Kidney capillary endothelial cell (primary cell): ENCODE results near the gene XPNPEP1.
A peak's percentile ranks its signal among the peaks of the same experiment; 100 is the strongest.

Experiments
- DNase-seq: peaks from one replicate; pipeline ENCODE4 v3.0.0-alpha.2; 2018; ENCODE audit warnings: low spot score

XPNPEP1 gene

DNA sequence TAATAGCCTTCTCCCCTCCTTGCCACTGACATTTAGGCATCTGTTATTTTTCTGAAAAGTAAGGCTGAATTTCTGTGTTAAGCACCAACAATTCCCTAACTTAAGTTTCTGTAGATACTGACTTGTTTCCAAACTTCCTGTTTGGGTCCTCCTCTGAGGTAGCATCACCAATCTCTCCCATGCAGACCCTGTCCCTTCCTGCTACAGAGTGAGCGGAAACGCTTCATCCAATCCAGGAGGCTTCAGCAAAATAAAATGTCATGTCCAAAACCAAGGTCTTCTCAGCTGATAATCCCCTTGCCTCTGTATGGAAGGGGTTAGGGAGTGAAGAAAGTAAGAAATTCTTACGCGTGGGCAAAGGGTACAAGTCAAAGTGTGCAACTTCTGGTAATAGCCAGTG lies 29.9 kb downstream of the XPNPEP1 start:
- DNase-seq = no peak

DNA sequence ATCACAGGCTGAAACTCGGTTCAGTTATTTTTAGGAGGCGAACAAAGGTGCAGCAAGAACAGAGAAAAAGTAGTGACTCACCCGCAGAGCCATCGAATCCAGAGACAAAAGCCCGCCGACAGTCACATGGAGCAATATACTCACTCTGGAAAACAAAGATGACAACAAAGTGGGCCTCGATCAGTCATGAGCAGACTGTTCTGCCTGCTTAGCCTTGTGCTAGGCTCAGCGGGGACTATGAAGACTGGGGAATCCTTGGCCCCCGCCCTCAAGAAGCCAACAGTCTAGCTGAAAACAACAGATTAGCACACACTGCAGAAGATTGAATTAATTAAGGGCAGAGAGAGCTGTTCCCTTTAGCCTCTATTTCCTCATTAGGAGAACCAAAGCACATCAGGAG lies 30.4 kb downstream of the XPNPEP1 start:
- peak; percentile 50 for DNase-seq

DNA sequence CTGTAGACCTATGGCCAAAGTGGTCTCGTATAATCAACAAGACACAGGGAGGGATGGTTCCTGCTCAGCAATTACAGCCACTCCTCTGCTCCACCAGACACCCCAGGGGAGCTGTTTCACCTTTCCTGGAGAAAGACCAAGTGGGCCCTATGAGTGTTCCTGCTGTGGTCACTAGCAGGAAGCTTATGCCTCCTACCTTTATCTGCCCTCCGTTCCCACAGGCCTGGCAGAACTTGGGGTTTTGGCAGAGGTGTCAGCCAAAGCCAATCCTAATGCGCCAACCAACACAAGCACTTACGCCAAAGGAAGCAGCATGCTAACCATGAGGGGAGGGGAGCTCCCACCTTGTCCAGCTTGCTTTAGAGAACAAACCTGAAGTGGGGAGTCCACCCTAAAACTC lies 31.2 kb downstream of the XPNPEP1 start:
- DNase-seq = no peak

DNA sequence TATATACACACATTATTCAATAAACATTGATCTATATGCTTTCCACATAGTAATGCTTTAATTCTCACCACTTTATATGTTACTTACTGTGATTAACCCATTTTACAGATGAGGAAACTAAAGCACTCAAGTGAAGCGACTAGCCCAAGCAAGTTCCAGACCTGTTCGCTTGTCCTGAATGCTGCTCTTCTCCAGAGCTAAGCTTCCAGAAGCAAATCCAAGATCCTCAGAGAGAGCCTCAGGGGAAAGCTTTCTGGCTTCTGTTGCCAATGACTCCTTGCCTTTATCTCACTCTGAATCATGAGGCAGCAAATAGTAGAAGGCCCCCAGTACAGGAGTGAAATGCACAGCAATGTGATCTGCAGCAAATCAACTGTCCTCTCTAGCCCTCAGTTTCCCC lies 32.2 kb downstream of the XPNPEP1 start:
- DNase-seq = no peak

DNA sequence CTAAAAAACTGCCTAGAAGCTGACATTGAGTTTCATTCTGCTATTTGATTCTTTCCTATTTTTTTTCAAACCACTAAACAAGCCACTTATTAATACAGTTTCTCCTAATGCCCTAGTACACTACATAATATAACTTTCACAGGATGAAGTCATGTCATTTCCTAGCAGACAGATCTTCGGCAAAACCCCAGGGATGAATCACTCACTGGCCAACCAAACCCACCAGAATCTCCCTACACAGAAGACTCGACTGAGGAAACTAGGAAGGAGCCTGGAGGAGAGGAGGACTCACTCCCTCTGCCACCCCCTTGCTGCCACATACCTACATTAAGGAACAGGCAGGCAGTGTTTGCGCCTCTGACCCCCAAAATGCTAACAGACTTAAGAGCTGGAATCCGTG lies 33.4 kb downstream of the XPNPEP1 start:
- peak; percentile 81 for DNase-seq

DNA sequence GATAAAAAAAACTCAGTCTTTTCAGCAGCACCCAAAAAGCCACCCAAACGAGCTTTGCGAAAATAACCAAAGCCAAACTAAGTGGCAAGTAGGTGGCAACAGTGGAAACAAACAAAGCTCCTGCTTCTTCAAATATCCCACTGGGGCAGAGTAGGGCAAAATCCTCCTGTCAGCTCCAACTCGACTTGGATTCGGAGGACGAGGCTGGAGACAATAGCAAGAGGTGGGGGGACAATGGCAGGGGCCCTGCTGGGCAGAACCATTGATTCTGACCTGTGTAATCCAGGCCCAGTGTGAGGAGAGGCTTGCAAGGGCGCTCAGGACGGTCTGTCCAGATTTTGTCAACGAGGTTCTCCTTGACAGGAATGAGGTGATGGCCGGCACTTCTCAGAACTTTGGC lies 35.5 kb downstream of the XPNPEP1 start:
- DNase-seq = no peak

DNA sequence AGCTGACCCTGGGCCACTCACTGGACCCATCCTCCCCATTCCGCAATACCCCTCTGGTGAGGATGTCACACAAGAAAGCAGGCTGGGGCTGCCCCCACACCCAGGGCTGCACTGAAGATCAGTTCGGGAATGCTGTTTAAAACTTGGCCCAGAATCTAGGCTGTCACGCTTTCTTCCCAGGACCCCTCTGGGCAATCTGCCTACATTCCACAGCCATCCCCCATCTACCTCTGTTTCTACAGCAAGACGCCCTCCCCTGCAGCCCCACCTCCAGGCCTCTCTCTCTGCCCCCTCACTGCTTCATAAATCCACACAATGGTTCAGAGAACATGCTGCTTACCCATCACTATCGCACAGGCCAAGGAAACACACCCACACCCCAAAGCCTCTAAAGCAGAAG lies 36.1 kb downstream of the XPNPEP1 start:
- DNase-seq = no peak

DNA sequence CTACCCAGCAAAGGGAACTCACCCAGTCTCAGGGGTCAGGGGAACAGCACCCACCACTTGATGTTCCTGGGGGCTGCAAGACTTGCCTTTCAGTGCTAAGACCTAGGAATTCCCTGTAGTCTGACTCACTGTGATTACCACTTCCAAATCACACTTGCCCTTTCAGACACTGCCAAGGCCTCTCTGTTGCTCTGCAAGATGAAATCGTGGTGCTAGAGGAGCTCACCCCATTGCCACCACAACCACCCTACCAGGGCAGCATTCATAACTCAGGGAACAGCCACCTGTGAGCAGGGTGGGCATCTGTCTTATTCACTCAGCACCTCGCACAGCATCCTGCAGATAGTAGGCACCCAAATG lies 36.5 kb downstream of the XPNPEP1 start:
- no peak for DNase-seq

DNA sequence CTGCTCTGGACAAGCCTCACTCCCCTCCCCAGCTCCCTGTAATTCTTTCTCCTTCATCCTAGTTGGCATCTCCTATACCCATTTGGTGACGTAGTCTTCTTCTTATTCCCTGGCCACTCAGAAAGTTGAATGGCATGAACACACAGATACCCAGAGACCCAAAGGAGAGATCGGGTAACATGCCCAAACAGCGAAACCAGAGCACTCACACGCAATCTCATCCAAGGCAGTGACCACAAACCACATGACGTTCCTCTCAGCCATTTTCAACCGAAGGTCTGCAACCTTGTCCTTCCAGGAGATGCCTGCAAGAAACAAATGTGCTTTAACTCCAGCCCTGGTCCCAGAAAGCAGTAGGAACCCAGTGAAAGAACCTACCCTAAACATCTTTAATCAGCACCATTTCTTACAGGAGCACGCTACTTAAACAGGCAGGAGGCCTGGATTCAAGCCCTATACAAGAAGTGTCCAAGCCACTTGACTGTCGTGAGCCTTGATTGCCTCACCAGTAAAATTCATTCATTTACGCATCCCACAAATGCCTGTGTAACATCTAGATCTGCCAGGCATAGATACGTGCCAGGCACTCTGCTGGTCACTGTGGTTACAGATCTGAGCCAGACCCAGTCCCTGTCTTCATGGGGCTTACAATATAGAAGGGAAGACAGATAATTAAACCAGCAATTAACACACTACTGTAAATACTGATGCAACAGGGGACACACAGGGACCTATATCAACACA lies 37.1 kb downstream of the XPNPEP1 start:
- DNase-seq = no peak

DNA sequence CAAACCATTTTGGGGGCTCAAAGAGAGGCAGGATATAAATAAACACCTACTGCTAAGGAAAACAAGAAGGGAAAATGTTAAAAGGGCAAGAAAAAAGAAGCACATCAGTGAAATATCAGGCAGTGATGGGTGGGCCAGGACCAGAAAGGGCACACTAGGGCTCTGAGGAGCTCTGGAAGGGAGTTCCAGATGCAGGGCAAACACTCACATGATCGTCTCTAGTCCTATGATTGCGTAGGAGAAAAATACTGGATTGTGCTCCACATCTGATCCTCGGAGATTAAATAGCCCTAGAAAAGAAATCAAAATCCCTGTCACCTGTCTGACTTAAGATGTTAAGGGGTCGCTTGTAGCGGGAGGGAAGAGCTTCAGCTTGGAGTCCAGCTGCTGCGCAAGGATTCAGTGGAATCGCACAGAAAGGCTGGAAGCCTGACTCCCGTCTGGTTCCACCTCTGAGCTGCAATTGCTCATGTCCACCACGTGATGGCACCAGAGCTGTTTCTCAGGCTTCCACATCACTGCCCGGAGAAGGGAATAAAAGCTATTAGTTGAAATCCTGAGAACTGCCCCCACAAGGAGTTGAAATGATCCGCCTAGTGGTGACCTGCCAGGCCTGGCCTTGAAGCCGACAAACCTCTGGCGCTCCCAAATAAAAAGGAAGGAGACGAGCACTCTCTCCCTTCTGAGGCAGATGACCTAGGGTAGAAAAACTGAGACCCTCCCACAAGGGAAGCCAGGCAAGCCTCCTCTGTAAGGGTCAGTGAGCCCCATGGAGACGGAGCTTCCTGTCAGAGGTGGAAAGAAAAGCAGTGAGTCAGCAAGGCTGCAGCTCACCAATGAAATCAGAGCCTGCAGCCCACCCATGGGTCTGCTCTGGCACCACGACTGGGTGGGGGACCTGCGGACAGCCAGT lies 39.2 kb downstream of the XPNPEP1 start:
- peak; percentile 94 for DNase-seq

DNA sequence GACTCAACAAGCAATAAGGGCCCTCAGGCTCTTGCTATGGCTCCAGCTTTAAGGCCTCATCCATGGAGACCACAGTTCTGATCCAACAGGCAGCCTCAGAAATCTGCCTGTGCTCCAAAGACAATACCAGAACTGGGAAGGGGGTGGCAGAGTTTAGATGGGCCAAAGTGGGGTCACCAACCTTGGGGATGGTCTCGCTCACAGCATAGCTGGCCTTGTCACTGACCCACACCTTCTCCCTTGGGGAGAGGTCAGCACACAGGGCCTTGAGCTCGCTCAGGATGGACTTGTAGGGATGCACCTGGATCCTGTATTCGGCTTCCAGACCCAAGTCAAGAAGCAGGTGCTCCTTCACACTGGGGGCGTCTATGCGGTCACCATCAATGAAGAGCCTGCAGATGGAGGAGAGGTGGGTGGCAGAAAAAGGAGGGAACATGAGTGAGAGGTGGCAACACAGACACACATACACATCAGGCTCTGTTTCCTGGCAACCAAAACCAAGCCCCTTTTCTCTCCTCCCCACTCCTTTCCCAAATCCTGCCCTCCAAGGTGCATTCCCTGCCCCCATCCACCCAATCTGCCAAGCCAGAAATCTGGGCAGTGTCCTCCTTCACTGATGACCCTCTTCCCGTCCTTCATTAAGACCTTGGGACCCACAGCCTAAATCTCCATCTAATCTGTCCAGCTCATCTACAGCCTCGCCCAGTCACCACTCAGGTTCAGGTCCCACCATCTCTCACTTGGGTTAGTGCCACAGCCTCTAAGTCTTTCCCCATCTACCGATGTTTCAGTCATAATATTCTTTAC lies 40.9 kb downstream of the XPNPEP1 start:
- no peak for DNase-seq

DNA sequence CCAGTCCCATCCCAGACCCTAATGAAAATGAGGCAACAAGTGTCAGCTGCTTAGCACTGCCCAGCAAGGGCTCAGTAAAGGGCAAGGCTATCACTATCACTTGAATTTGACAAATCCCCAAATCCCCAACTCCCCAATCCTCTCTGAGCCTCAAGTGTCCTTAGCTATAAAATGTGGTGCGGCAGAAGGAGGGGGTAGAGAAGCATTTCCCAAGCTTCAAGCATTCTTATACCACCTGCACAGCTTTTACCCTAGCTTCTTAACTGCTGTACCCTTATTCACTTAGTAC lies 41.6 kb downstream of the XPNPEP1 start:
- no peak for DNase-seq

DNA sequence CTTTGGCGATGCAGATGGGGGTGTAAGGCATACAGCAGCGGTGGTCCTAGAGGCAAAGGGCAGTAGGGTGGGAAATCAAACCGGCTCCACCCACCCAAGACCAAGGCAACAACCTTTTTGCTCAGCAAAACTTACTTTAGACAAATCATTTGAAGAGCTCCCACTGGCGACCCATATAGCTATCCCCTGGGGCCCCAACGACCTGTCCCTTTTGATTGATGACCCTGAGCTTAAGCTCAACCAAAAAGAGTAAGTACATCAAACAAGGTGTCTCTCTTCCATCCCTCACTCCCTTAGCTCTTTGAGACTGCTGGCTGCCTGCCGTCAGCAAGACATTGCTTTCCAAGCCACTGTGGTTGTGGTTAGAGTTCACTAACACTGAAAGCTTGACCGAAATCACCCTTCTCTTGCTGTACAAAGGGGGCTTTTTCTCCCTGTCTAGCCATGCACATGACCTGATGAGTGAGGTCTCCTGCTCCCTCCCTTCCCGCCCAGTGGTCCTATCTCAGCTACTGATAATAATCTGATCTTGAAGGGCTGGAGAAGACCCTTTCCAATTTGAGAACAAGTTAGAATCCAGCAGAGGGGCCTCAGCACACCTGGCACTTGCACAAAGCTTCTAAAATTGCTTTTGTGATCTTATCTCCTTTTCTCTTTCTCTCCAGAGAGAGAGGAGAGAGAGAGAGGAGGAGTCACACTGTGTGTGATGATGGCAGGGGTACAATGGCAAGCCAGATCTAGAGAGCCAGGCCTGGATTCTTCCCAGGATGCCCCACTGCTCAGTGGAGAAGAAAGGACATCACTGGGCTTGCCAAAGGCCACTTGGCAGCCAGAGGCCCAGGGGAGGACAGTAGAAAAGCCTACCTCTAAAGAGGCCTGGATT lies 42.2 kb downstream of the XPNPEP1 start:
- DNase-seq = no peak

DNA sequence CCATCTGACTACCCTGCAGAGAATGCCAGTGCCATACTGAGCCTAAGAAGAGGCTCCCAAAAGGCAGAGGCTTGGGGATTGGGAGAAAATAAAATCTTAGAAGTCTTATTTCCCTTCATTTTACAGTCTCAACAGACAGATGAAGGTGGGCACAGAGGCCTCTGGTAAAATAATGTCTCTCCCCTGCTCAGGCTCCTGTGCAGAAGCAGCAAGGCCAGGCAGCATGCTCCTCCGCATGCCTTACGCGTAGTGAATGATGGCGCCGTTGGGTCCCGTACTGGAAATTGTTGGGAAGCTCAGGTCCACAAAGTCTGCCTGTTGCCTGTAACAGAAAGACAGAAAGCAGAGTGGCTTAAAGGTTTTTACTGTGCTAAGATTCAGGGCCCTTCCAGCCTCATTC lies 45.8 kb downstream of the XPNPEP1 start:
- no peak for DNase-seq

DNA sequence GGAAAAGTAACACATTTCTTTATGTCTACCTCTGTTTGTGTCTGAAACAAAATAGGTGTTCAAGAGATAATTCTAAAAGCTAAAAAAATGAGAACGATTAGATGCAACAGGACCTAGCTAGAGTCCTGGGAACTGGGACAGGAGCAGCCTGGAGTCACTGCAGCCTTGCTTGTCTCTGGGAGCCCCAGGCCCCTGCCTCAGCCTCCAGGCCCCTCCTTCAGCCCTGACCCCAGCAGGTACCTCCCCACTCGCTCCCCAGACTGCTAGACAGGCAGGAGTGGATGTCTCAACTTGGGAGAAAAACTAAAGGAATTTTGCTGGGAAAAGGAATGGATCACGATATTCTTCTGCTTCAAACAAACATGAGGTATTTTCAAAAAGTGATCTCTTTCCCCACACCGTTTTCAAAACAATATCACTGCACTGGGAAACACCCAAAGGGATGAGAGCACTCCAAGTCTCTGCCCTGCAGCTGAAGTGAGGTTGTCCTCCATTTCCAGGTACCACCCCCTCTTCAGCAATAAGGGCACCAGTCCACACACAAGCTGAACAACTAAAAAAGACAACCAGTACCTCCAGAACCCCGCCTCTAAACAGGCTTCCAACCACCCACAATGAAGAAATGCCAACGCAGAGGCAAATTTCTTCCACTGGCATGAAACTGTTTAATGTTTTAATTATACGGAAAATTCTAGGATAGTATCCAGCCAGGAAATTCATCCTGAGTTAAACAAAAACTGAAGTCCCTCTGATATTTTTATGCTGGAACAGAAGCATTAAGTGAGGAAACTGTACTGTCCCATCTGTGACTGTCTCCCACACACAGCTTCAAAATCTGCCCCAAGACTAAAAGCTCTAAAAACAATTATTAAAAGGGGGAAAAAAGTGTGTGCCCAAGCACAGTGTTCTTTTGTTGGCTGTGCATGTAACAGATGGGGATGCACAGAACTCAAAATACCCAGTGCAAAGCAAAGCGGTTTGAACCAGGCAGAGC lies 47.2 kb downstream of the XPNPEP1 start:
- DNase-seq = no peak

DNA sequence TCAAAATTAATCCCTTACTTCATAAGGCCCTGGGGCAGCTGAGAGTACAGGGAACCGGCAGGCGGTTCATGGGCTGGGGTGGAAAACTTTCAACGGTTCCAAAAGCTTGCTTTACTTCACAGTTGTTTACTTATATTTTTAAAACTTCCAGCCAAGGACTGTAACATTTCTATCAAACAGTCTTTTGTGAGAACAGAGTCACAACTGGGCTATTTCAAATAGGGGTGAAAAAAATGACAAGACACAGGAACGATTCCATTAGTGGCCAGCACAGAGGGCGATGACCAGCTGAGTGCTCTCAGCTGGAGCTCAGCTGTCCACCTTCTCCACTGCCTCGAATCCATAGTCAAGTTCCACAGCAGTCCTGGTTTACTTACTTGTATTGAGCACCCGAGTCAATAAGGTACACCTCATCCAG lies 48.2 kb downstream of the XPNPEP1 start:
- DNase-seq = no peak

DNA sequence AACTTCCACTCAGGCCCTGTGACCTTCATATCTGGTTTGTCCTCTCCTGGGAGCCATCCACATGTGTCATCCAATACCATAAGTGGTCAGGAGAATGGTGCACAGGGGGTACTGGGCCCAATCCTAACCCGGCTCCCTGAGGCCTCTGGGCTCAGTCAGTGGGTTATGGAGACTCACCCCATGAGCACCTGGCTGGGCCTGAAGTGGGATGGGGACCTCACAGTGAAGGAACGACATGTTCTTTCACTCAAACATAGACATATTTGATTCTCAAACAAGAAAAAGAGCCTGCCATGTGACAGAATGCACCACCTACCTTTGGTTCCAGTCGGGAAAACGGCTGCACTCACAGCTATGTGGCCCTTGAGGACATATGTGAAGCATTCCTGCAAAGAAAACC lies 51.8 kb downstream of the XPNPEP1 start:
- no peak for DNase-seq

DNA sequence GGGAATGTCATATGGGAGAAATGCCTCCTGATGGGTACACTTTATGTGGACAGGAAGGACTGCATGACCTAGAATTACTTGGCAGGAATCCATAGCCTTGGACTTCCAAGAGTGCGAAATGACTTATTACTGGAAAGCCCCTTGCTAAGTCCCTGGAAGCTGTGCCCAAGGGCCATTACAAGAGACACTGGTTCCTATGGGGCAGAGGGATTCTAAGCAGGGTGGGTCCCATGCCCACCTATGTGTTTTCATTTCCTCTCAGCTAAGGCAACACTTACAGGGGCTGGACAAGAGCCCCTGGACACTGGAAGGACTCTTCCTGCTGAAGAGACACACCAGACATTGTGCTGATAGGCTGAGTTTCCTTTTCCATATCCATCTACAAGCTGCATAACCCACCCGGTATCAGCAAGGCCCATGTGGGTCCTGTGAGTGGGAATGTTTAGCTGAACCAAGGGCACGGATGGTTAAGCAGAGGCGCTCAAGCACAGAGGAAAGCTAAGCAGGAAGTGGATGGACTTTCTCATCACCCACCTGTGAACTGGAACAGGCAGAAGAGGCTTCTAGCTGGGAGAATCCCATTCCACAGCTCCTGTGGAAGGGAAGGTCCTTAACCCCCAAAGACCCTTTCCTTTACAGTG lies 56.2 kb downstream of the XPNPEP1 start:
- DNase-seq = peak; percentile 33

DNA sequence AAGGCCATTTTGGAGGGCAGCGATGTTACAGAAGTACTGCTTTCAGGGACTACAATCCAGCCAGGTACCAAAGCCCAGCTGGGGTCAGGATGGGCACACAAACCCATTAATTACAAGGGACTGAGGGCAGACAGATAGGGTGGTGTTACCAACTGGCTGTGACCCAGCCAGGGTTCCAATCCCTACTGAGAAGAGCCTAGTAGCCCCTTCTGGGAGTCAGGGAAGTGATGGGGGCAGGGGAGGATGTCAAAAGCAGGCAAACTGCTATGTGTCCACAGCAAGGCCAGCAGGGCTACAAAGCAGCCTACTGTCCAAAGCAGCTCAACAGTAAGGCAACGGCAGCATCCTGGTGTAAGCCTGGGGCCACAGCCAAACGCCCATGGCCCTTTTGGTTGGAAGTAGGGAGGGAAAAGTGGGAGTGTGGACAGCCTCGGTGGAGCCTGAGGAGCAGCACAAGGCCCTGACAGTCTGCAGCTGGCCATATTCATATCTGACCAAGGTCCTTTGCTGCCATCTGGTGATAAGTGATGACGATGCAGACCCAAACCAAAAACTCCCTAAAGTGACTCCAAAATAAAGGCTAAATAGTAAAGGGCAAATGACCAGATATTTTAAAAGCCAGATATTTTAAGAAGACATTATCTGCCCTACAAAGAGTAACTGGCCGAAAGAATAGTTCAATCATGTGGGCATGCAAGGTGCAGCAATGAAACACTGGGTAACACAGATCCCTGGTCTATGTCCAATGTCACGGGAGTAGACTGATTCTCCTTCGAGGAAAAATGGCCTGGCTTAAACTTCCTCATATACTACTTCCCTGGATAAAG lies 56.9 kb downstream of the XPNPEP1 start:
- DNase-seq = no peak
